Measurements from ENCODE around the gene EML4. TPM values are rescaled to one million over a fixed set of nuclear protein-coding genes. Genes with fewer than 3 reads are reported as not detected.

The EML4 gene
- total and polyA plus RNA-seq, 2 of the 13 experiments (the other 11 are each of a cell fraction or from before 2014, with no cell fraction given) = 243 to 476 TPM

- TF ChIP-seq, protein P1, sequence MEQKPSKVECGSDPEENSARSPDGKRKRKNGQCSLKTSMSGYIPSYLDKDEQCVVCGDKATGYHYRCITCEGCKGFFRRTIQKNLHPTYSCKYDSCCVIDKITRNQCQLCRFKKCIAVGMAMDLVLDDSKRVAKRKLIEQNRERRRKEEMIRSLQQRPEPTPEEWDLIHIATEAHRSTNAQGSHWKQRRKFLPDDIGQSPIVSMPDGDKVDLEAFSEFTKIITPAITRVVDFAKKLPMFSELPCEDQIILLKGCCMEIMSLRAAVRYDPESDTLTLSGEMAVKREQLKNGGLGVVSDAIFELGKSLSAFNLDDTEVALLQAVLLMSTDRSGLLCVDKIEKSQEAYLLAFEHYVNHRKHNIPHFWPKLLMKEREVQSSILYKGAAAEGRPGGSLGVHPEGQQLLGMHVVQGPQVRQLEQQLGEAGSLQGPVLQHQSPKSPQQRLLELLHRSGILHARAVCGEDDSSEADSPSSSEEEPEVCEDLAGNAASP (CRISPR knock-in tag; IDR thresholded peaks at IDR 0.05; ENCODE audit: borderline replicate concordance) = peak; percentile 44; the same call in 1 of the 2 replicates
- TF ChIP-seq, protein P2, sequence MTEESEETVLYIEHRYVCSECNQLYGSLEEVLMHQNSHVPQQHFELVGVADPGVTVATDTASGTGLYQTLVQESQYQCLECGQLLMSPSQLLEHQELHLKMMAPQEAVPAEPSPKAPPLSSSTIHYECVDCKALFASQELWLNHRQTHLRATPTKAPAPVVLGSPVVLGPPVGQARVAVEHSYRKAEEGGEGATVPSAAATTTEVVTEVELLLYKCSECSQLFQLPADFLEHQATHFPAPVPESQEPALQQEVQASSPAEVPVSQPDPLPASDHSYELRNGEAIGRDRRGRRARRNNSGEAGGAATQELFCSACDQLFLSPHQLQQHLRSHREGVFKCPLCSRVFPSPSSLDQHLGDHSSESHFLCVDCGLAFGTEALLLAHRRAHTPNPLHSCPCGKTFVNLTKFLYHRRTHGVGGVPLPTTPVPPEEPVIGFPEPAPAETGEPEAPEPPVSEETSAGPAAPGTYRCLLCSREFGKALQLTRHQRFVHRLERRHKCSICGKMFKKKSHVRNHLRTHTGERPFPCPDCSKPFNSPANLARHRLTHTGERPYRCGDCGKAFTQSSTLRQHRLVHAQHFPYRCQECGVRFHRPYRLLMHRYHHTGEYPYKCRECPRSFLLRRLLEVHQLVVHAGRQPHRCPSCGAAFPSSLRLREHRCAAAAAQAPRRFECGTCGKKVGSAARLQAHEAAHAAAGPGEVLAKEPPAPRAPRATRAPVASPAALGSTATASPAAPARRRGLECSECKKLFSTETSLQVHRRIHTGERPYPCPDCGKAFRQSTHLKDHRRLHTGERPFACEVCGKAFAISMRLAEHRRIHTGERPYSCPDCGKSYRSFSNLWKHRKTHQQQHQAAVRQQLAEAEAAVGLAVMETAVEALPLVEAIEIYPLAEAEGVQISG (CRISPR knock-in tag; IDR thresholded peaks at IDR 0.05) = peak; percentile 74
- TF ChIP-seq RARA (CRISPR knock-in tag; IDR thresholded peaks at IDR 0.05) (peak; percentile 76), NCOA1 (CRISPR knock-in tag; IDR thresholded peaks at IDR 0.05) (no peak), MIER3 (CRISPR knock-in tag; IDR thresholded peaks at IDR 0.05; ENCODE audit: borderline replicate concordance) (peak; percentile 55; the same call in 1 of the 2 replicates), ZNF569 (CRISPR knock-in tag; IDR thresholded peaks at IDR 0.05; ENCODE audit: borderline replicate concordance) (no peak), ZNF501 (CRISPR knock-in tag; IDR thresholded peaks at IDR 0.05) (peak; percentile 64; the same call in 1 of the 2 replicates), ZNF577 (CRISPR knock-in tag; IDR thresholded peaks at IDR 0.05; ENCODE audit: borderline replicate concordance, low read depth) (no peak), ZNF549 (CRISPR knock-in tag; IDR thresholded peaks at IDR 0.05) (no peak), KMT2B (CRISPR knock-in tag; IDR thresholded peaks at IDR 0.05) (no peak)
- TF ChIP-seq, protein P3, sequence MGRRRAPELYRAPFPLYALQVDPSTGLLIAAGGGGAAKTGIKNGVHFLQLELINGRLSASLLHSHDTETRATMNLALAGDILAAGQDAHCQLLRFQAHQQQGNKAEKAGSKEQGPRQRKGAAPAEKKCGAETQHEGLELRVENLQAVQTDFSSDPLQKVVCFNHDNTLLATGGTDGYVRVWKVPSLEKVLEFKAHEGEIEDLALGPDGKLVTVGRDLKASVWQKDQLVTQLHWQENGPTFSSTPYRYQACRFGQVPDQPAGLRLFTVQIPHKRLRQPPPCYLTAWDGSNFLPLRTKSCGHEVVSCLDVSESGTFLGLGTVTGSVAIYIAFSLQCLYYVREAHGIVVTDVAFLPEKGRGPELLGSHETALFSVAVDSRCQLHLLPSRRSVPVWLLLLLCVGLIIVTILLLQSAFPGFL (CRISPR knock-in tag; IDR thresholded peaks at IDR 0.05) = no peak
- TF ChIP-seq, protein P4, sequence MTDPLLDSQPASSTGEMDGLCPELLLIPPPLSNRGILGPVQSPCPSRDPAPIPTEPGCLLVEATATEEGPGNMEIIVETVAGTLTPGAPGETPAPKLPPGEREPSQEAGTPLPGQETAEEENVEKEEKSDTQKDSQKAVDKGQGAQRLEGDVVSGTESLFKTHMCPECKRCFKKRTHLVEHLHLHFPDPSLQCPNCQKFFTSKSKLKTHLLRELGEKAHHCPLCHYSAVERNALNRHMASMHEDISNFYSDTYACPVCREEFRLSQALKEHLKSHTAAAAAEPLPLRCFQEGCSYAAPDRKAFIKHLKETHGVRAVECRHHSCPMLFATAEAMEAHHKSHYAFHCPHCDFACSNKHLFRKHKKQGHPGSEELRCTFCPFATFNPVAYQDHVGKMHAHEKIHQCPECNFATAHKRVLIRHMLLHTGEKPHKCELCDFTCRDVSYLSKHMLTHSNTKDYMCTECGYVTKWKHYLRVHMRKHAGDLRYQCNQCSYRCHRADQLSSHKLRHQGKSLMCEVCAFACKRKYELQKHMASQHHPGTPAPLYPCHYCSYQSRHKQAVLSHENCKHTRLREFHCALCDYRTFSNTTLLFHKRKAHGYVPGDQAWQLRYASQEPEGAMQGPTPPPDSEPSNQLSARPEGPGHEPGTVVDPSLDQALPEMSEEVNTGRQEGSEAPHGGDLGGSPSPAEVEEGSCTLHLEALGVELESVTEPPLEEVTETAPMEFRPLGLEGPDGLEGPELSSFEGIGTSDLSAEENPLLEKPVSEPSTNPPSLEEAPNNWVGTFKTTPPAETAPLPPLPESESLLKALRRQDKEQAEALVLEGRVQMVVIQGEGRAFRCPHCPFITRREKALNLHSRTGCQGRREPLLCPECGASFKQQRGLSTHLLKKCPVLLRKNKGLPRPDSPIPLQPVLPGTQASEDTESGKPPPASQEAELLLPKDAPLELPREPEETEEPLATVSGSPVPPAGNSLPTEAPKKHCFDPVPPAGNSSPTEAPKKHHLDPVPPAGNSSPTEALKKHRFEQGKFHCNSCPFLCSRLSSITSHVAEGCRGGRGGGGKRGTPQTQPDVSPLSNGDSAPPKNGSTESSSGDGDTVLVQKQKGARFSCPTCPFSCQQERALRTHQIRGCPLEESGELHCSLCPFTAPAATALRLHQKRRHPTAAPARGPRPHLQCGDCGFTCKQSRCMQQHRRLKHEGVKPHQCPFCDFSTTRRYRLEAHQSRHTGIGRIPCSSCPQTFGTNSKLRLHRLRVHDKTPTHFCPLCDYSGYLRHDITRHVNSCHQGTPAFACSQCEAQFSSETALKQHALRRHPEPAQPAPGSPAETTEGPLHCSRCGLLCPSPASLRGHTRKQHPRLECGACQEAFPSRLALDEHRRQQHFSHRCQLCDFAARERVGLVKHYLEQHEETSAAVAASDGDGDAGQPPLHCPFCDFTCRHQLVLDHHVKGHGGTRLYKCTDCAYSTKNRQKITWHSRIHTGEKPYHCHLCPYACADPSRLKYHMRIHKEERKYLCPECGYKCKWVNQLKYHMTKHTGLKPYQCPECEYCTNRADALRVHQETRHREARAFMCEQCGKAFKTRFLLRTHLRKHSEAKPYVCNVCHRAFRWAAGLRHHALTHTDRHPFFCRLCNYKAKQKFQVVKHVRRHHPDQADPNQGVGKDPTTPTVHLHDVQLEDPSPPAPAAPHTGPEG (CRISPR knock-in tag; IDR thresholded peaks at IDR 0.05) = no peak
- TF ChIP-seq, protein P5, sequence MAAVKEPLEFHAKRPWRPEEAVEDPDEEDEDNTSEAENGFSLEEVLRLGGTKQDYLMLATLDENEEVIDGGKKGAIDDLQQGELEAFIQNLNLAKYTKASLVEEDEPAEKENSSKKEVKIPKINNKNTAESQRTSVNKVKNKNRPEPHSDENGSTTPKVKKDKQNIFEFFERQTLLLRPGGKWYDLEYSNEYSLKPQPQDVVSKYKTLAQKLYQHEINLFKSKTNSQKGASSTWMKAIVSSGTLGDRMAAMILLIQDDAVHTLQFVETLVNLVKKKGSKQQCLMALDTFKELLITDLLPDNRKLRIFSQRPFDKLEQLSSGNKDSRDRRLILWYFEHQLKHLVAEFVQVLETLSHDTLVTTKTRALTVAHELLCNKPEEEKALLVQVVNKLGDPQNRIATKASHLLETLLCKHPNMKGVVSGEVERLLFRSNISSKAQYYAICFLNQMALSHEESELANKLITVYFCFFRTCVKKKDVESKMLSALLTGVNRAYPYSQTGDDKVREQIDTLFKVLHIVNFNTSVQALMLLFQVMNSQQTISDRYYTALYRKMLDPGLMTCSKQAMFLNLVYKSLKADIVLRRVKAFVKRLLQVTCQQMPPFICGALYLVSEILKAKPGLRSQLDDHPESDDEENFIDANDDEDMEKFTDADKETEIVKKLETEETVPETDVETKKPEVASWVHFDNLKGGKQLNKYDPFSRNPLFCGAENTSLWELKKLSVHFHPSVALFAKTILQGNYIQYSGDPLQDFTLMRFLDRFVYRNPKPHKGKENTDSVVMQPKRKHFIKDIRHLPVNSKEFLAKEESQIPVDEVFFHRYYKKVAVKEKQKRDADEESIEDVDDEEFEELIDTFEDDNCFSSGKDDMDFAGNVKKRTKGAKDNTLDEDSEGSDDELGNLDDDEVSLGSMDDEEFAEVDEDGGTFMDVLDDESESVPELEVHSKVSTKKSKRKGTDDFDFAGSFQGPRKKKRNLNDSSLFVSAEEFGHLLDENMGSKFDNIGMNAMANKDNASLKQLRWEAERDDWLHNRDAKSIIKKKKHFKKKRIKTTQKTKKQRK (IDR thresholded peaks at IDR 0.05; ENCODE audit: low read length) = no peak
Measured at GRCh38 chr2:42141687-42142546, 27.2 kb upstream of the EML4 start (continued).

Data from HepG2 (cell line).